GM23338 (cell line): Measurements from ENCODE around the gene SNRPF.

Source experiments
- CREB1 ChIP-seq: fragments of 250-450 bp; sonication (Bioruptor Pico); IDR thresholded peaks from 2 replicates; pipeline ENCODE4 v1.5.0; 2020; ENCODE audit warnings: low read depth, mild to moderate bottlenecking, moderate library complexity
- EZH2 ChIP-seq: fragments of 200-600 bp; sonication (generic); IDR thresholded peaks from one replicate; pipeline ENCODE4 v1.8.0; 2017; ENCODE audit warnings: antibody characterized with exemption, mild to moderate bottlenecking, low read depth; ENCODE audit not compliant: unreplicated experiment
- EZH2phosphoT487 ChIP-seq: fragments of 200-600 bp; sonication (generic); IDR thresholded peaks from one replicate; pipeline ENCODE4 v1.8.1; 2018; ENCODE audit warnings: antibody characterized with exemption; ENCODE audit not compliant: unreplicated experiment
- JUNB ChIP-seq: IDR thresholded peaks from one replicate; pipeline ENCODE4 v1.6.1; 2016; ENCODE audit warnings: antibody characterized with exemption; ENCODE audit not compliant: unreplicated experiment
- NANOG ChIP-seq: IDR thresholded peaks from 2 replicates; pipeline ENCODE4 v1.6.1; 2016; ENCODE audit warnings: antibody characterized with exemption, borderline replicate concordance
- POLR2AphosphoS5 ChIP-seq: IDR thresholded peaks from 2 replicates; pipeline ENCODE4 v1.6.1; 2016; ENCODE audit warnings: antibody characterized with exemption, low read depth
- STAT1 ChIP-seq: IDR thresholded peaks from one replicate; pipeline ENCODE4 v1.6.1; 2016; ENCODE audit warnings: antibody characterized with exemption; ENCODE audit not compliant: unreplicated experiment
- ZNF114 ChIP-seq: fragments of 250-450 bp; sonication (Bioruptor Pico); IDR thresholded peaks from 2 replicates; pipeline ENCODE4 v1.5.0; 2020; ENCODE audit warnings: mild to moderate bottlenecking, moderate library complexity
- TF ChIP-seq, protein P1 (sequence below), 2 experiments: fragments of 200-600 bp in 1 of 2; sonication (generic) in 1 of 2; conservative IDR thresholded peaks; 2 replicates each; pipeline versions ENCODE4 v1.5.1 to v1.6.1; 2016 to 2017; ENCODE audit warnings: antibody characterized with exemption in 2 of 2, low read depth in 2 of 2, mild to moderate bottlenecking in 2 of 2, moderate library complexity in 1 of 2
- TF ChIP-seq, protein P2 (sequence below): IDR thresholded peaks from one replicate; pipeline ENCODE4 v1.6.1; 2018; ENCODE audit warnings: antibody characterized with exemption; ENCODE audit not compliant: unreplicated experiment
- TF ChIP-seq, protein P3 (sequence below): IDR thresholded peaks from 2 replicates; pipeline ENCODE4 v1.6.1; 2016; ENCODE audit warnings: antibody characterized with exemption
- TF ChIP-seq, protein P4 (sequence below): fragments of 250-450 bp; sonication (Bioruptor Pico); IDR thresholded peaks from 2 replicates; pipeline ENCODE4 v1.5.0; 2020; ENCODE audit warnings: mild to moderate bottlenecking, moderate library complexity

DNA sequence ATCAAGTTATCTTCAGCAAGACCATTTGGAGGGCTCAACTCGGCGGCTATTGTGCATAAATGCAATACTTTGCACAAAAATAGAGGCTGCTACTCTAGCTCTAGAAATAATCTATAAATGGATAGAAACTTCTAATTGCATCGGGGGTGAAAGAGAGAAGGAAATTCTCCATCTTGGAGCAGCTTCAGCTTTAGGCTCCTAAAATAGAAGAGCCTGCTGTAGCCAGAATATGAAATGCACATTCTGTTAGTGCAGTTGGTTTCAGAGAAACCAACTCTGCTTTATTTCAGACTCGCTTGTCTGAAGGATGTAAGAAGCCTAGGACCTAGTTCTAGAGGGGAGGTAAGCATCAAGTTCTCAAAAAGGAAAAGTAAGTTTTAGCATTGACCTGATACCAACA is 38.1 kb downstream of the SNRPF start:
- TF ChIP-seq, protein P1, sequence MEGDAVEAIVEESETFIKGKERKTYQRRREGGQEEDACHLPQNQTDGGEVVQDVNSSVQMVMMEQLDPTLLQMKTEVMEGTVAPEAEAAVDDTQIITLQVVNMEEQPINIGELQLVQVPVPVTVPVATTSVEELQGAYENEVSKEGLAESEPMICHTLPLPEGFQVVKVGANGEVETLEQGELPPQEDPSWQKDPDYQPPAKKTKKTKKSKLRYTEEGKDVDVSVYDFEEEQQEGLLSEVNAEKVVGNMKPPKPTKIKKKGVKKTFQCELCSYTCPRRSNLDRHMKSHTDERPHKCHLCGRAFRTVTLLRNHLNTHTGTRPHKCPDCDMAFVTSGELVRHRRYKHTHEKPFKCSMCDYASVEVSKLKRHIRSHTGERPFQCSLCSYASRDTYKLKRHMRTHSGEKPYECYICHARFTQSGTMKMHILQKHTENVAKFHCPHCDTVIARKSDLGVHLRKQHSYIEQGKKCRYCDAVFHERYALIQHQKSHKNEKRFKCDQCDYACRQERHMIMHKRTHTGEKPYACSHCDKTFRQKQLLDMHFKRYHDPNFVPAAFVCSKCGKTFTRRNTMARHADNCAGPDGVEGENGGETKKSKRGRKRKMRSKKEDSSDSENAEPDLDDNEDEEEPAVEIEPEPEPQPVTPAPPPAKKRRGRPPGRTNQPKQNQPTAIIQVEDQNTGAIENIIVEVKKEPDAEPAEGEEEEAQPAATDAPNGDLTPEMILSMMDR (conservative IDR thresholded peaks at IDR 0.05; ENCODE audit: low read depth in 2 of 2) = no peak
- TF ChIP-seq POLR2AphosphoS5 (no peak), JUNB (no peak), EZH2phosphoT487 (no peak), CREB1 (CRISPR knock-in tag) (no peak), NANOG (no peak), EZH2 (no peak), STAT1 (no peak), ZNF114 (no peak)
- TF ChIP-seq, protein P2, sequence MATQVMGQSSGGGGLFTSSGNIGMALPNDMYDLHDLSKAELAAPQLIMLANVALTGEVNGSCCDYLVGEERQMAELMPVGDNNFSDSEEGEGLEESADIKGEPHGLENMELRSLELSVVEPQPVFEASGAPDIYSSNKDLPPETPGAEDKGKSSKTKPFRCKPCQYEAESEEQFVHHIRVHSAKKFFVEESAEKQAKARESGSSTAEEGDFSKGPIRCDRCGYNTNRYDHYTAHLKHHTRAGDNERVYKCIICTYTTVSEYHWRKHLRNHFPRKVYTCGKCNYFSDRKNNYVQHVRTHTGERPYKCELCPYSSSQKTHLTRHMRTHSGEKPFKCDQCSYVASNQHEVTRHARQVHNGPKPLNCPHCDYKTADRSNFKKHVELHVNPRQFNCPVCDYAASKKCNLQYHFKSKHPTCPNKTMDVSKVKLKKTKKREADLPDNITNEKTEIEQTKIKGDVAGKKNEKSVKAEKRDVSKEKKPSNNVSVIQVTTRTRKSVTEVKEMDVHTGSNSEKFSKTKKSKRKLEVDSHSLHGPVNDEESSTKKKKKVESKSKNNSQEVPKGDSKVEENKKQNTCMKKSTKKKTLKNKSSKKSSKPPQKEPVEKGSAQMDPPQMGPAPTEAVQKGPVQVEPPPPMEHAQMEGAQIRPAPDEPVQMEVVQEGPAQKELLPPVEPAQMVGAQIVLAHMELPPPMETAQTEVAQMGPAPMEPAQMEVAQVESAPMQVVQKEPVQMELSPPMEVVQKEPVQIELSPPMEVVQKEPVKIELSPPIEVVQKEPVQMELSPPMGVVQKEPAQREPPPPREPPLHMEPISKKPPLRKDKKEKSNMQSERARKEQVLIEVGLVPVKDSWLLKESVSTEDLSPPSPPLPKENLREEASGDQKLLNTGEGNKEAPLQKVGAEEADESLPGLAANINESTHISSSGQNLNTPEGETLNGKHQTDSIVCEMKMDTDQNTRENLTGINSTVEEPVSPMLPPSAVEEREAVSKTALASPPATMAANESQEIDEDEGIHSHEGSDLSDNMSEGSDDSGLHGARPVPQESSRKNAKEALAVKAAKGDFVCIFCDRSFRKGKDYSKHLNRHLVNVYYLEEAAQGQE = no peak
- TF ChIP-seq, protein P3, sequence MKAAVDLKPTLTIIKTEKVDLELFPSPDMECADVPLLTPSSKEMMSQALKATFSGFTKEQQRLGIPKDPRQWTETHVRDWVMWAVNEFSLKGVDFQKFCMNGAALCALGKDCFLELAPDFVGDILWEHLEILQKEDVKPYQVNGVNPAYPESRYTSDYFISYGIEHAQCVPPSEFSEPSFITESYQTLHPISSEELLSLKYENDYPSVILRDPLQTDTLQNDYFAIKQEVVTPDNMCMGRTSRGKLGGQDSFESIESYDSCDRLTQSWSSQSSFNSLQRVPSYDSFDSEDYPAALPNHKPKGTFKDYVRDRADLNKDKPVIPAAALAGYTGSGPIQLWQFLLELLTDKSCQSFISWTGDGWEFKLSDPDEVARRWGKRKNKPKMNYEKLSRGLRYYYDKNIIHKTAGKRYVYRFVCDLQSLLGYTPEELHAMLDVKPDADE = no peak
- TF ChIP-seq, protein P4, sequence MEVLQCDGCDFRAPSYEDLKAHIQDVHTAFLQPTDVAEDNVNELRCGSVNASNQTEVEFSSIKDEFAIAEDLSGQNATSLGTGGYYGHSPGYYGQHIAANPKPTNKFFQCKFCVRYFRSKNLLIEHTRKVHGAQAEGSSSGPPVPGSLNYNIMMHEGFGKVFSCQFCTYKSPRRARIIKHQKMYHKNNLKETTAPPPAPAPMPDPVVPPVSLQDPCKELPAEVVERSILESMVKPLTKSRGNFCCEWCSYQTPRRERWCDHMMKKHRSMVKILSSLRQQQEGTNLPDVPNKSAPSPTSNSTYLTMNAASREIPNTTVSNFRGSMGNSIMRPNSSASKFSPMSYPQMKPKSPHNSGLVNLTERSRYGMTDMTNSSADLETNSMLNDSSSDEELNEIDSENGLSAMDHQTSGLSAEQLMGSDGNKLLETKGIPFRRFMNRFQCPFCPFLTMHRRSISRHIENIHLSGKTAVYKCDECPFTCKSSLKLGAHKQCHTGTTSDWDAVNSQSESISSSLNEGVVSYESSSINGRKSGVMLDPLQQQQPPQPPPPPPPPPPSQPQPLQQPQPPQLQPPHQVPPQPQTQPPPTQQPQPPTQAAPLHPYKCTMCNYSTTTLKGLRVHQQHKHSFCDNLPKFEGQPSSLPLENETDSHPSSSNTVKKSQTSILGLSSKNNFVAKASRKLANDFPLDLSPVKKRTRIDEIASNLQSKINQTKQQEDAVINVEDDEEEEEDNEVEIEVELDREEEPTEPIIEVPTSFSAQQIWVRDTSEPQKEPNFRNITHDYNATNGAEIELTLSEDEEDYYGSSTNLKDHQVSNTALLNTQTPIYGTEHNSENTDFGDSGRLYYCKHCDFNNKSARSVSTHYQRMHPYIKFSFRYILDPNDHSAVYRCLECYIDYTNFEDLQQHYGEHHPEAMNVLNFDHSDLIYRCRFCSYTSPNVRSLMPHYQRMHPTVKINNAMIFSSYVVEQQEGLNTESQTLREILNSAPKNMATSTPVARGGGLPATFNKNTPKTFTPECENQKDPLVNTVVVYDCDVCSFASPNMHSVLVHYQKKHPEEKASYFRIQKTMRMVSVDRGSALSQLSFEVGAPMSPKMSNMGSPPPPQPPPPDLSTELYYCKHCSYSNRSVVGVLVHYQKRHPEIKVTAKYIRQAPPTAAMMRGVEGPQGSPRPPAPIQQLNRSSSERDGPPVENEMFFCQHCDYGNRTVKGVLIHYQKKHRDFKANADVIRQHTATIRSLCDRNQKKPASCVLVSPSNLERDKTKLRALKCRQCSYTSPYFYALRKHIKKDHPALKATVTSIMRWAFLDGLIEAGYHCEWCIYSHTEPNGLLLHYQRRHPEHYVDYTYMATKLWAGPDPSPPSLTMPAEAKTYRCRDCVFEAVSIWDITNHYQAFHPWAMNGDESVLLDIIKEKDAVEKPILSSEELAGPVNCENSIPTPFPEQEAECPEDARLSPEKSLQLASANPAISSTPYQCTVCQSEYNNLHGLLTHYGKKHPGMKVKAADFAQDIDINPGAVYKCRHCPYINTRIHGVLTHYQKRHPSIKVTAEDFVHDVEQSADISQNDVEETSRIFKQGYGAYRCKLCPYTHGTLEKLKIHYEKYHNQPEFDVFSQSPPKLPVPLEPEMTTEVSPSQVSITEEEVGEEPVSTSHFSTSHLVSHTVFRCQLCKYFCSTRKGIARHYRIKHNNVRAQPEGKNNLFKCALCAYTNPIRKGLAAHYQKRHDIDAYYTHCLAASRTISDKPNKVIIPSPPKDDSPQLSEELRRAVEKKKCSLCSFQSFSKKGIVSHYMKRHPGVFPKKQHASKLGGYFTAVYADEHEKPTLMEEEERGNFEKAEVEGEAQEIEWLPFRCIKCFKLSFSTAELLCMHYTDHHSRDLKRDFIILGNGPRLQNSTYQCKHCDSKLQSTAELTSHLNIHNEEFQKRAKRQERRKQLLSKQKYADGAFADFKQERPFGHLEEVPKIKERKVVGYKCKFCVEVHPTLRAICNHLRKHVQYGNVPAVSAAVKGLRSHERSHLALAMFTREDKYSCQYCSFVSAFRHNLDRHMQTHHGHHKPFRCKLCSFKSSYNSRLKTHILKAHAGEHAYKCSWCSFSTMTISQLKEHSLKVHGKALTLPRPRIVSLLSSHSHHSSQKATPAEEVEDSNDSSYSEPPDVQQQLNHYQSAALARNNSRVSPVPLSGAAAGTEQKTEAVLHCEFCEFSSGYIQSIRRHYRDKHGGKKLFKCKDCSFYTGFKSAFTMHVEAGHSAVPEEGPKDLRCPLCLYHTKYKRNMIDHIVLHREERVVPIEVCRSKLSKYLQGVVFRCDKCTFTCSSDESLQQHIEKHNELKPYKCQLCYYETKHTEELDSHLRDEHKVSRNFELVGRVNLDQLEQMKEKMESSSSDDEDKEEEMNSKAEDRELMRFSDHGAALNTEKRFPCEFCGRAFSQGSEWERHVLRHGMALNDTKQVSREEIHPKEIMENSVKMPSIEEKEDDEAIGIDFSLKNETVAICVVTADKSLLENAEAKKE (CRISPR knock-in tag) = no peak
